Measurements from ENCODE around the gene VPS36.

DNA sequence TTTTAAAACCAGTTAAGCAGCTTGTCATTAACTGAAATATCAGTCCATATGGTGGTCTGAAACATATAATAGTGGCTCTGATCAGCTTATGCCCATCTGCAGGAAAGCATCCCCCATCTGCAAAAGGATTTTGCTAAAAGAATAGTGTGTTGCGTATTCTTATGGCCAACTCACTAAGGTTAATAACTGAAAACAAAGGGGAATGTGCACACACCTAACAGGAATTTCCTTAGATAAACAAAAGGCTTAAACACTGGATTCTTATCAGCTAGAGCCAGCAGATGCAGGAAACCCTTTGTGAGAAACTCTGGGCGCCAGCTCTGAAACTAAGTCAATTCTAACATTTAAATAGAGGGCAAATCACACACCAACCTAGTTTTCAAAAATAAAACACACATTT is 22.1 kb downstream of the VPS36 start:
- TF ChIP-seq, protein P1, sequence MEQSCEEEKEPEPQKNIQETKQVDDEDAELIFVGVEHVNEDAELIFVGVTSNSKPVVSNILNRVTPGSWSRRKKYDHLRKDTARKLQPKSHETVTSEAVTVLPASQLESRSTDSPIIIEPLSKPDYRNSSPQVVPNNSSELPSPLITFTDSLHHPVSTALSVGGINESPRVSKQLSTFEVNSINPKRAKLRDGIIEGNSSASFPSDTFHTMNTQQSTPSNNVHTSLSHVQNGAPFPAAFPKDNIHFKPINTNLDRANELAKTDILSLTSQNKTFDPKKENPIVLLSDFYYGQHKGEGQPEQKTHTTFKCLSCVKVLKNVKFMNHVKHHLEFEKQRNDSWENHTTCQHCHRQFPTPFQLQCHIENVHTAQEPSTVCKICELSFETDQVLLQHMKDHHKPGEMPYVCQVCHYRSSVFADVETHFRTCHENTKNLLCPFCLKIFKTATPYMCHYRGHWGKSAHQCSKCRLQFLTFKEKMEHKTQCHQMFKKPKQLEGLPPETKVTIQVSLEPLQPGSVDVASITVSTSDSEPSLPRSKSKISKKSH (CRISPR knock-in tag; IDR thresholded peaks at IDR 0.05): no peak
- no peak for TF ChIP-seq CLOCK (CRISPR knock-in tag; IDR thresholded peaks at IDR 0.05; ENCODE audit: borderline replicate concordance)
- no peak for TF ChIP-seq CHD4 (IDR thresholded peaks at IDR 0.05; ENCODE audit: insufficient read depth, insufficient replicate concordance, low read depth, low read length, poor library complexity, severe bottlenecking)
